Measurements from ENCODE around the gene NSD1.
A peak's percentile ranks its signal among the peaks of the same experiment; 100 is the strongest.

The NSD1 gene

GRCh38 chr5:177297922-177298321, 164.3 kb downstream of the NSD1 start:
- H3K4me3 ChIP-seq (ENCODE audit: low read length) = no peak overlapping the region
- DNase-seq (ENCODE audit: low read depth) = no peak
- TF ChIP-seq, protein P1, sequence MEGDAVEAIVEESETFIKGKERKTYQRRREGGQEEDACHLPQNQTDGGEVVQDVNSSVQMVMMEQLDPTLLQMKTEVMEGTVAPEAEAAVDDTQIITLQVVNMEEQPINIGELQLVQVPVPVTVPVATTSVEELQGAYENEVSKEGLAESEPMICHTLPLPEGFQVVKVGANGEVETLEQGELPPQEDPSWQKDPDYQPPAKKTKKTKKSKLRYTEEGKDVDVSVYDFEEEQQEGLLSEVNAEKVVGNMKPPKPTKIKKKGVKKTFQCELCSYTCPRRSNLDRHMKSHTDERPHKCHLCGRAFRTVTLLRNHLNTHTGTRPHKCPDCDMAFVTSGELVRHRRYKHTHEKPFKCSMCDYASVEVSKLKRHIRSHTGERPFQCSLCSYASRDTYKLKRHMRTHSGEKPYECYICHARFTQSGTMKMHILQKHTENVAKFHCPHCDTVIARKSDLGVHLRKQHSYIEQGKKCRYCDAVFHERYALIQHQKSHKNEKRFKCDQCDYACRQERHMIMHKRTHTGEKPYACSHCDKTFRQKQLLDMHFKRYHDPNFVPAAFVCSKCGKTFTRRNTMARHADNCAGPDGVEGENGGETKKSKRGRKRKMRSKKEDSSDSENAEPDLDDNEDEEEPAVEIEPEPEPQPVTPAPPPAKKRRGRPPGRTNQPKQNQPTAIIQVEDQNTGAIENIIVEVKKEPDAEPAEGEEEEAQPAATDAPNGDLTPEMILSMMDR (IDR thresholded peaks at IDR 0.05; ENCODE audit: insufficient read depth, low read depth, low read length, missing control alignments) = no peak

- TF ChIP-seq, protein P1 (IDR thresholded peaks at IDR 0.05; ENCODE audit: insufficient read depth, low read depth, low read length, missing control alignments) = no peak
- DNase-seq (ENCODE audit: low read depth) = no peak
- H3K4me3 ChIP-seq (ENCODE audit: low read length) = no peak overlapping the region
Measured at GRCh38 chr5:177299697-177300096, 166.1 kb downstream of the NSD1 start.

GRCh38 chr5:177300236-177300880, 166.8 kb downstream of the NSD1 start:
- DNase-seq (ENCODE audit: low read depth) = peak; percentile 57
- no peak overlapping the region for H3K4me3 ChIP-seq (ENCODE audit: low read length)
- TF ChIP-seq, protein P1 (IDR thresholded peaks at IDR 0.05; ENCODE audit: insufficient read depth, low read depth, low read length, missing control alignments) = no peak

GRCh38 chr5:177300951-177301350, 167.4 kb downstream of the NSD1 start:
- peak; percentile 70 for DNase-seq (ENCODE audit: low read depth)
- no peak overlapping the region for H3K4me3 ChIP-seq (ENCODE audit: low read length)
- TF ChIP-seq, protein P1 (IDR thresholded peaks at IDR 0.05; ENCODE audit: insufficient read depth, low read depth, low read length, missing control alignments) = no peak

DNA sequence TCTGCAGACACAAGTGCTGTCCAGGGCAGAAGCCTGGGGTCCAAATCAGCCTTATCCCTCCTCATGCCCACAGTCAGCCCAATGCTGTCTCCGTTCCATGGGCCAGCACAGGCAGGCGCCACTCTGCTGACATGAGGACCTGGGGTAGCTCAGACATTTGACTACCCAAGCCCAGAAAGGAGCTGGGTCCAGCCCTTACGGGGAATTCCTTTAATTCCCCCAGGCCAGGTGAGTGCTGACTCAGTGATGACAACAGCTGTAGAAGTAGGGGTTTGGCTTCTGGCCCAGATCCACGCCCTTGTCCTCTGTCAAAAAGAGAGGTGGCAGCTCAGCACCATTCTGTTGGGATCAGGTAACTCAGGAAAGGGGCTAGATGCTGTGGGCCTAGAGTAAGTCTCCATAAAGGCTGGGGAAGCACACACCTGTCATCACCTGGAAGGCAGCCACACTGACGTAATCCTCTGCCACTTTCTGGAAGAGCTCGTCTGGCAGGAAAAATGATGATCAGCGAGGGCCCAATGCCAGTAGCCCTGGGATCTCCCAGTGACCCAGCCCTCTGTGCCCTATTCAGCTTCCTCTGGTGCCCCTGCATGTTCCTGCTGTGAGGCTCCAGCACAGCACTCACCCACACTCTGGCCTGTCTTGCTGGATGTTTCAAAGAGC, 168.1 kb downstream of the NSD1 start:
- peak; percentile 99 for DNase-seq (ENCODE audit: low read depth)
- TF ChIP-seq, protein P1 (IDR thresholded peaks at IDR 0.05; ENCODE audit: insufficient read depth, low read depth, low read length, missing control alignments) = no peak
- peak overlapping the region; percentile 89 for H3K4me3 ChIP-seq (ENCODE audit: low read length)

- TF ChIP-seq, protein P1 (IDR thresholded peaks at IDR 0.05; ENCODE audit: insufficient read depth, low read depth, low read length, missing control alignments) = no peak
- peak; percentile 23 for DNase-seq (ENCODE audit: low read depth)
Measured at GRCh38 chr5:177302354-177303110, 169.0 kb downstream of the NSD1 start.

More at GRCh38 chr5:177302354-177303110, 169.0 kb downstream of the NSD1 start:
- peak overlapping the region; percentile 89 for H3K4me3 ChIP-seq (ENCODE audit: low read length)
